ENCODE measurements around the gene NAA35.
"Not testable (repeated sequence)": the region's sequence is repeated elsewhere in the genome, so short reads cannot be mapped to it uniquely, and the experiment has no call there.

Gene NAA35

GRCh38 chr9:86034863-86035734 is 94.2 kb downstream of the NAA35 start:
- no peak for DNase-seq (ENCODE audit: low read depth)

GRCh38 chr9:86035827-86036440 is 95.0 kb downstream of the NAA35 start:
- no peak for DNase-seq (ENCODE audit: low read depth)

DNA sequence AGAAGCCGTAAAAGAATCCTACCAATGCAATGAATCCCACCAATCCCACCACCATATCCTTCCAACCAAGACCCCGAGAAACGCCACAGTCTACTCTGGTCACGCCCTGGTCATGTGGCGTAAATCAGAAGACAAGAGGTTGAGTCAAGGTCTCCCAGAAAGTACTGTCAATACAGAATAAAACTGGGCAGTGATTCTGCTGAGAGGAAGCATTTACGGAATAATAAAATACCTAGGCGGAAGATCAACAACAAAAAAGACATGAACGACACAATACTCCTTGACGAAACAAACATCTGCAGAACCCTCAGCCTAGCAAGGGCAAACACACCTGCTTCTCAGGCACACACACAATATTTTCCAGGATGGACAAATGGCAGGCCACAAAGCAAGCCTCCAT is 95.6 kb downstream of the NAA35 start:
- DNase-seq (ENCODE audit: low read depth) = no peak

- no peak for DNase-seq (ENCODE audit: low read depth)
Observed at GRCh38 chr9:86039991-86040860, 99.3 kb downstream of the NAA35 start.

DNA sequence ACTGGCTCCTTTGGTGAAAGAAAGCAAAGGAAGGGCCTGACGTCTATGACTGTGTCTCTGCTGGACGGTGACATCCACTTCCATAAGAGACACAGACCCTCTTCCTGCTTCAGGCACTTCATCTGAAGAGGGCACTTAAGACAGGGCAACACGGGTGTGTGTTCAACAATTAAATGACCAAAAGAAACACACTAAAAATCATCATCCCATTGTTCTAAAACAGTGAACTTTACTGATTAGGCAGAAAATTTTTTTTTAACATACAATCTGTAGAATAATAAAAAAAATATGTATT is 99.9 kb downstream of the NAA35 start:
- no peak for DNase-seq (ENCODE audit: low read depth)

DNA sequence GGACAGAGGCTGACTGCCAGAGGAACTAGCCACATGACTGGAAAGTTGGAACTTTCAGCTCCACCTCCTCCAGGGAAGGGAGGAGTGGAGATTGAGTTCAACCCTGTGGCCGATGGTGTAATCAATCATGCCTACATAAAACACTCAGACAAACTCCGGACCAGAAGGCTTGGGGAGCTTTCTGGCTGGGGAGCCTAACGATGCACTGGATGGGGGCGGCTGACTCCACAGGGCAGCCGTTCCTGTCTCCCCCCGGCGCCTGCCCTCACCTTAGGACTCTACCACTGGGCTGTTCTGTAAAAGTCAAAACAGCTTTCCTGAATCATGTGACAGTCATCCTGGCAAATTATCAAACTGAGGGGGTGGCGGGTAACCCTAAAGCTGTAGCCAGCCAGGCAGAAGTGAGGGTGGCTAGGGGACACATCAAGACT is 100.4 kb downstream of the NAA35 start:
- no peak for DNase-seq (ENCODE audit: low read depth)

DNA sequence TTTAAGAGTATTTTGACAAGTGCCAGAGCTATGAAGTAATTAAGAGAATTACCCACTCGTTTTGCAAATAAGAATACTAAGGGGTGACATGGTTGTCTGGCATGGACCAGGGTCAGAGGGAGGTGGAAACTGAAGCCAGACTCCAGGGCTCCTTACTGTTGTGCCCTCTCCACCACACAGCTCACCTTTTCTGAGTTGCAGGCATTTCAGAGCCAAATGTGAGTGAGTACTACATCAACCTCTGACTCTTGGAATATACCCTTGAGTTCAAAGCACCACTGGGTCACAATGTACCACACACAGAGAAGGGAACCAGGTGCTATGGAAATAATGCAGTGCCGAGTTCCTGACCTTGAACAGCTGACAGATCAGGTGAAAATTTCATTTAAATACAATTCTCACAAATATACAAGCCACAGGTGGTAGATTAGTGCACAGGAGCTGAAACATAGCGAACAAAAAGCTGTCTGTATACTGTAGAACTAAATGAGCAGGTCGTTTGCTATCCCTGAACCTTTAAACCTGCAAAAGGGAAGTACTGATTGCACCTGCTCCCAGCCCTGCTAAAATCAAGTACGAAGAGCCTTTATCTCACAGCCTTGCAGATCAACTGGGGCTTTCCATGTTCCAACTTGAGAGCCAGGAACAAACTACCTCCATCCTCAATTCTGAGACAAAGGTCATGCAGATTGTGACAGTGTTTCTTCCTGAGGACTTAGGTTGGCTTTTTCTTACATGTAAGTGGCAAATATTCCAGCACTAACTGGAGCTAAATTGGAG is 101.4 kb downstream of the NAA35 start:
- no peak for DNase-seq (ENCODE audit: low read depth)

- no peak for DNase-seq (ENCODE audit: low read depth)
Observed at GRCh38 chr9:86043586-86043985, 102.6 kb downstream of the NAA35 start.

GRCh38 chr9:86043999-86044398 is 103.1 kb downstream of the NAA35 start:
- no peak for DNase-seq (ENCODE audit: low read depth)

DNA sequence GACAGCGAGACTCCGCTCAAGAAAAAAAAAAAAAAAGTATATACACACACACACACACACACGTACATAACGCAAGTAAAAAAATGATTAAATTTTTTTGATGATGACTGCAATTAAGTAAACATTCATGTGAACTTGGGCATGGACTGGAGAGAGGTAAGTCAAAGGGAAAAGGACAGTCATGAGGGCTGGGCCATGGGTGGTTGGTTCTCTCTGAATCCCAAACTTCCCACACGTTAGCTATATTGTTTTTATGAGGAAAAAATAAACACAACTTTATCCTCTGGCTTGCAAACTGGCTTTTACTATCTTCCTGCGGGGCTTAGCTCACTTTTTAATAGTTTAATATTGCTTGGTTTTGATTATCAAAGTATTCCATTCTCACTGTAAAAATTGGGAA is 104.7 kb downstream of the NAA35 start:
- DNase-seq (ENCODE audit: low read depth) = no peak

DNA sequence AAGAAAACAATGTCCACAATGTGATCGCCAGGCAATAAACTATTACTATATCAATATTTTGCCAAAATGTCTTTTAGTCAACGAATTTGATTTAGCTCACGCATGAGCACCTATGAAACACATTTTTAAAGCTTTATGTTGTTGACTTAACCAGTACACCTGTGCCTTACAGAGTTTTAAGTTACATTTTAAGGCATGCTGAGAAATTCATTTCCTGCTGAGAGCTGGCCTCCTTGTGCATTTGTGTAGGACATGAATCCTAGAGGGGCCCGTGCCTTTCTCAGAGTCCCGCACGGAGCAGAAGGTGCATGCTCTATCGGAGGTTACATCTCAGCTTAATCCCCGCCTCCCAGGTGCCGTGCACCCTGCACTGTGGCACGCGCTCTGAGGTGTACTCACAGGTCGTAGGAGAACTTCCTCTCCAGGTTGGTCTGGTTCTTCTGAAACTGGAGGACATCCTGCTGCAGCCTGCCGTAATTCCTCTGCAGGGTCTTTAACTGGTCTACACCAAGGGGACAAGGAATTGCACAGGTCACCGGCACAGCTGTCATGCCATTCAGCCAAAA is 105.2 kb downstream of the NAA35 start:
- DNase-seq (ENCODE audit: low read depth) = no peak

DNA sequence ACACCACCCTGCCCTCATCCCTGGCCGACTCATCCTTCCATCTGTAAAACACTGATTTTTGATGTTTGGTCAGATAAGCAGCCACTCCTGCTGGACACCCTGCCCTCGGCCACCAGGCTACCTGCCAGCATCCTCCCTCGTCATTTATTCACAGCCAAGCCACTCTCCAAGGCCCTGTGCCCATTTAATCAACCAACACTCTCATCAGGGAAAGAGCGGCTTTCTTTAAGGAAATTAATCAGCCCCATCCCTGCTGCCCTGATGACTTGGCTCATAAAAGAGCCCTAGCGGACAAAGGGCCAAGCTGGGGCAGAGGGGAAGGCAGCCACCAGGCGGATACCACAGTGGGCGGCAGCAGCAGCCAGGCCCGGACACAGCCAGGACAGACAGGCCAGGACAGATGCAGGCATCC is 106.0 kb downstream of the NAA35 start:
- no peak for DNase-seq (ENCODE audit: low read depth)

- no peak for DNase-seq (ENCODE audit: low read depth)
Observed at GRCh38 chr9:86047361-86047760, 106.4 kb downstream of the NAA35 start.

- not testable (repeated sequence) for DNase-seq (ENCODE audit: low read depth)
Observed at GRCh38 chr9:86048018-86048742, 107.2 kb downstream of the NAA35 start.

GRCh38 chr9:86052556-86053468 is 111.9 kb downstream of the NAA35 start:
- no peak for DNase-seq (ENCODE audit: low read depth)

GRCh38 chr9:86054695-86055094 is 113.7 kb downstream of the NAA35 start:
- no peak for DNase-seq (ENCODE audit: low read depth)

DNA sequence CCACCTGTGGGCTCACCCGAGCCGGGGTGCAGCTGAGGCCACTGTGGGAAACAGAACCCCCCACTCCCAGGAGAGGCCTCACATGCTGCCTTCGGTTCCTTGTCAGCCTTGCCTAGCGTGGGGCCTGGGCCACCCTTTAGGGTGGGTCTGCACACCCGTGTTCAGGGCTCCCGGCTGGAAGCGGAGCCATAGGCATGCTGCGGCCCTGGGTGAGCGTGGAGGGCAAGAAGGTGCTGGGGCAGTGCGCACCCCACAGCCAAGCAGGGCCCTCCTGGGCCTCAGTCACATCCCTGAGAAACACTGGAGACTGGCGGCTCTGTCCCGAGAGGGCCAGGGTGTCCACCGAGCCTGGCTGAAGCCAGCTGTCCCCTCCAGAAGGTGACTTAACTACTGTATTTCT is 116.5 kb downstream of the NAA35 start:
- DNase-seq (ENCODE audit: low read depth) = no peak

GRCh38 chr9:86061972-86062739 is 121.2 kb downstream of the NAA35 start:
- no peak for DNase-seq (ENCODE audit: low read depth)
